ENCODE measurements around the gene PRDM16.

GRCh38 chr1:3348196-3348865 lies 279.3 kb downstream of the PRDM16 start:
- no peak for TF ChIP-seq CTCF (IDR thresholded peaks at IDR 0.05)
- no peak for TF ChIP-seq REST (IDR thresholded peaks at IDR 0.05; ENCODE audit: insufficient read depth in 1 of 2, low read depth in 2 of 2, low read length in 1 of 2)
- TF ChIP-seq POLR2AphosphoS5 (IDR thresholded peaks at IDR 0.05; ENCODE audit: low read depth, low read length), result no peak
- TF ChIP-seq SIN3A (IDR thresholded peaks at IDR 0.05; ENCODE audit: borderline replicate concordance, insufficient read depth, low read depth, low read length), result no peak
